Transverse colon (tissue), 3 donors: Measurements from ENCODE around the gene C1QA.

Experiments used
- CTCF ChIP-seq, 5 experiments: fragments of 200-600 bp in 3 of 5; fragments of 450-650 bp in 2 of 5; sonication (generic) in 3 of 5; IDR thresholded peaks; 1 replicate in 2 of 5; 2 replicates in 3 of 5; pipeline ENCODE4 v1.5.1; 2016 to 2017; ENCODE audit warnings: antibody characterized with exemption in 5 of 5, inconsistent platforms in 3 of 5, mild to moderate bottlenecking in 2 of 5, moderate library complexity in 1 of 5
- POLR2A ChIP-seq: fragments of 450-650 bp; IDR thresholded peaks from one replicate; pipeline ENCODE4 v1.6.1; 2016; ENCODE audit warnings: antibody characterized with exemption, mild to moderate bottlenecking, moderate library complexity

GRCh38 chr1:22639286-22639685 lies 2.9 kb downstream of the C1QA start:
- TF ChIP-seq POLR2A, result no peak
- TF ChIP-seq CTCF (IDR thresholded peaks at IDR 0.05), result no peak
